IMR-90 (cell line): ENCODE measurements around the gene PPFIA1. TPM values are rescaled to one million over a fixed set of nuclear protein-coding genes. Genes with fewer than 3 reads are reported as not detected.

Experiments
- ATAC-seq: fragments of 200-7000 bp; cut with Tn5 transposase; 2 replicates; pipeline ENCODE4 v1.9.1; 2020; ENCODE audit warnings: low read depth, mild to moderate bottlenecking, moderate library complexity
- BruUV-seq: library from RNA; stranded (reverse); fragments of 400-500 nt; replicated peaks from 2 replicates; lab custom pipeline; 2021; lab: Mats Ljungman, UMichigan
- CTCF ChIA-PET: fragments of 300-600 bp; formaldehyde crosslinking; extraction: SDS; loops from one replicate; lab custom pipeline; 2021; ENCODE audit warnings: antibody characterized with exemption; lab: Yijun Ruan, JAX
- POLR2A ChIA-PET: fragments of 300-600 bp; sonication (Branson Sonifier 250); formaldehyde crosslinking; loops from one replicate; lab custom pipeline; 2022; ENCODE audit warnings: antibody characterized with exemption; ENCODE audit not compliant: unreplicated experiment; lab: Charles Lee
- DNase-seq: peaks from one replicate; pipeline ENCODE4 v3.0.0; 2013
- H2AFZ ChIP-seq: replicated peaks from 2 replicates; pipeline ENCODE3; 2013; ENCODE audit warnings: low read length, mild to moderate bottlenecking; ENCODE audit not compliant: poor library complexity
- H2AK5ac ChIP-seq: 2 replicates; pipeline ENCODE4 v1.6.1; 2013; ENCODE audit warnings: low read depth, low read length, inconsistent platforms
- H2AK9ac ChIP-seq: replicated peaks from 2 replicates; pipeline ENCODE3; 2013; ENCODE audit warnings: mild to moderate bottlenecking, low read depth, low read length, moderate library complexity; ENCODE audit not compliant: poor library complexity
- H2BK120ac ChIP-seq: 2 replicates; pipeline ENCODE4 v1.6.1; 2013; ENCODE audit warnings: low read depth, low read length, inconsistent platforms
- H2BK15ac ChIP-seq: 3 replicates; pipeline ENCODE4 v1.6.1; 2013; ENCODE audit warnings: low read depth, low read length, inconsistent platforms
- H2BK20ac ChIP-seq: 2 replicates; pipeline ENCODE4 v1.6.1; 2013; ENCODE audit warnings: low read depth, mild to moderate bottlenecking, inconsistent platforms, low read length, moderate library complexity
- H2BK5ac ChIP-seq: 2 replicates; pipeline ENCODE4 v1.6.1; 2013; ENCODE audit warnings: mild to moderate bottlenecking, low read depth, low read length, inconsistent platforms; ENCODE audit not compliant: poor library complexity, severe bottlenecking
- H3K14ac ChIP-seq: replicated peaks from 2 replicates; pipeline ENCODE4 v1.6.1; 2013; ENCODE audit warnings: low read depth, low read length, inconsistent platforms
- H3K18ac ChIP-seq: 2 replicates; pipeline ENCODE4 v1.6.1; 2013; ENCODE audit warnings: low read depth, low read length, control low read depth
- H3K23ac ChIP-seq: 2 replicates; pipeline ENCODE4 v1.6.1; 2013; ENCODE audit warnings: low read depth, low read length, inconsistent platforms
- H3K27ac ChIP-seq: 2 replicates; pipeline ENCODE4 v1.5.1; 2013; ENCODE audit warnings: mild to moderate bottlenecking, control low read depth, low read length; ENCODE audit not compliant: insufficient read depth
- H3K27me3 ChIP-seq: 2 replicates; pipeline ENCODE4 v1.6.1; 2013; ENCODE audit warnings: low read length; ENCODE audit not compliant: control insufficient read depth, insufficient read depth
- H3K36me3 ChIP-seq: 2 replicates; pipeline ENCODE4 v1.6.1; 2013; ENCODE audit warnings: low read length, mixed read lengths; ENCODE audit not compliant: control insufficient read depth, insufficient read depth
- H3K4ac ChIP-seq: 2 replicates; pipeline ENCODE4 v1.6.1; 2013; ENCODE audit warnings: low read depth, low read length, inconsistent platforms
- H3K4me1 ChIP-seq: 2 replicates; pipeline ENCODE4 v1.6.1; 2013; ENCODE audit warnings: low read length, mixed read lengths; ENCODE audit not compliant: control insufficient read depth, insufficient read depth
- H3K4me2 ChIP-seq: 2 replicates; pipeline ENCODE4 v1.6.1; 2013; ENCODE audit warnings: low read depth, mild to moderate bottlenecking, control low read depth, low read length, moderate library complexity
- H3K4me3 ChIP-seq: 2 replicates; pipeline ENCODE4 v1.5.1; 2013; ENCODE audit warnings: low read depth, mild to moderate bottlenecking, control low read depth, low read length, moderate library complexity; ENCODE audit not compliant: insufficient read depth
- H3K56ac ChIP-seq: 2 replicates; pipeline ENCODE4 v1.6.1; 2013; ENCODE audit warnings: low read length, inconsistent platforms; ENCODE audit not compliant: insufficient read depth; ENCODE audit errors: extremely low read depth
- H3K79me1 ChIP-seq, 2 experiments: 2 replicates each; pipeline ENCODE4 v1.6.1; 2013; ENCODE audit warnings: low read length in 2 of 2, inconsistent platforms in 1 of 2, low read depth in 1 of 2
- H3K9ac ChIP-seq: 2 replicates; pipeline ENCODE4 v1.6.1; 2013; ENCODE audit warnings: low read depth, low read length, control low read depth
- H3K9me1 ChIP-seq: 2 replicates; pipeline ENCODE4 v1.6.1; 2013; ENCODE audit warnings: low read length, inconsistent platforms; ENCODE audit not compliant: insufficient read depth
- H3K9me3 ChIP-seq: 2 replicates; pipeline ENCODE4 v1.6.1; 2013; ENCODE audit warnings: low read length; ENCODE audit not compliant: control insufficient read depth, insufficient read depth
- H4K20me1 ChIP-seq: 2 replicates; pipeline ENCODE4 v1.6.1; 2013; ENCODE audit warnings: low read length, inconsistent platforms; ENCODE audit not compliant: insufficient read depth
- H4K5ac ChIP-seq: 2 replicates; pipeline ENCODE4 v1.6.1; 2013; ENCODE audit warnings: mild to moderate bottlenecking, low read depth, low read length, control low read depth
- H4K8ac ChIP-seq, 2 experiments: 2 replicates each; pipeline ENCODE4 v1.6.1; 2013; ENCODE audit warnings: low read depth in 2 of 2, low read length in 2 of 2, control low read depth in 1 of 2, inconsistent platforms in 1 of 2
- H4K91ac ChIP-seq: 2 replicates; pipeline ENCODE4 v1.6.1; 2013; ENCODE audit warnings: low read depth, low read length, inconsistent platforms; ENCODE audit not compliant: insufficient read depth
- BHLHE40 ChIP-seq: fragments of 150-350 bp; IDR thresholded peaks from 2 replicates; pipeline ENCODE4 v1.6.1; 2016; ENCODE audit warnings: mild to moderate bottlenecking, low read depth, low read length
- CEBPB ChIP-seq: IDR thresholded peaks from 2 replicates; pipeline ENCODE4 v1.6.1; 2012; ENCODE audit warnings: low read depth, low read length, improper control_type of control experiment
- CHD1 ChIP-seq: IDR thresholded peaks from 2 replicates; pipeline ENCODE4 v1.6.1; 2012; ENCODE audit warnings: low read depth, low read length, improper control_type of control experiment
- CTCF ChIP-seq: conservative IDR thresholded peaks from 2 replicates; pipeline ENCODE4 v1.5.1; 2012; ENCODE audit warnings: mild to moderate bottlenecking, low read depth, low read length, improper control_type of control experiment
- ELK1 ChIP-seq: fragments of 150-350 bp; IDR thresholded peaks from 2 replicates; pipeline ENCODE4 v1.6.1; 2016; ENCODE audit warnings: low read depth, mild to moderate bottlenecking, low read length, moderate library complexity, borderline replicate concordance
- FOS ChIP-seq: fragments of 150-350 bp; IDR thresholded peaks from 2 replicates; pipeline ENCODE4 v1.6.1; 2016; ENCODE audit warnings: low read depth, low read length
- MAFK ChIP-seq: IDR thresholded peaks from 2 replicates; pipeline ENCODE4 v1.6.1; 2012; ENCODE audit warnings: low read depth, low read length, improper control_type of control experiment
- MAZ ChIP-seq: IDR thresholded peaks from 2 replicates; pipeline ENCODE4 v1.6.1; 2012; ENCODE audit warnings: low read depth, mild to moderate bottlenecking, low read length, improper control_type of control experiment, moderate library complexity, borderline replicate concordance
- MXI1 ChIP-seq: IDR thresholded peaks from 2 replicates; pipeline ENCODE4 v1.6.1; 2012; ENCODE audit warnings: low read depth, mild to moderate bottlenecking, low read length, moderate library complexity, borderline replicate concordance
- NFE2L2 ChIP-seq: fragments of 150-350 bp; IDR thresholded peaks from 2 replicates; pipeline ENCODE4 v1.6.1; 2016; ENCODE audit warnings: low read depth, mild to moderate bottlenecking, low read length
- POLR2A ChIP-seq: IDR thresholded peaks from 2 replicates; pipeline ENCODE4 v1.6.1; 2012; ENCODE audit warnings: mild to moderate bottlenecking, low read depth, low read length
- RAD21 ChIP-seq: IDR thresholded peaks from 2 replicates; pipeline ENCODE4 v1.6.1; 2012; ENCODE audit warnings: low read length, improper control_type of control experiment
- RCOR1 ChIP-seq: IDR thresholded peaks from 2 replicates; pipeline ENCODE4 v1.6.1; 2012; ENCODE audit warnings: mild to moderate bottlenecking, low read length, improper control_type of control experiment; ENCODE audit not compliant: insufficient replicate concordance
- RFX5 ChIP-seq: IDR thresholded peaks from 2 replicates; pipeline ENCODE4 v1.8.0; 2012; ENCODE audit warnings: low read depth, mild to moderate bottlenecking, low read length, moderate library complexity
- SMC3 ChIP-seq: fragments of 150-350 bp; IDR thresholded peaks from 2 replicates; pipeline ENCODE4 v1.6.1; 2016; ENCODE audit warnings: low read depth, mild to moderate bottlenecking, antibody characterized with exemption, low read length, moderate library complexity
- USF2 ChIP-seq: fragments of 150-350 bp; IDR thresholded peaks from 2 replicates; pipeline ENCODE4 v1.6.1; 2017; ENCODE audit warnings: mild to moderate bottlenecking, antibody characterized with exemption, low read length, low read depth
- WGBS, 2 experiments: methylation state at CpG; one replicate each; pipeline versions ENCODE4 v1.1.5 to v1.1.7; 2013; ENCODE audit warnings: missing lambda C conversion rate in 2 of 2; ENCODE audit not compliant: insufficient read length in 1 of 2; ENCODE audit errors: extremely low coverage in 2 of 2; 5-methylcytosine and 5-hydroxymethylcytosine counted together
- dilution Hi-C: fragments of 300-500 bp; cut with HindIII; formaldehyde crosslinking; loops from one replicate; pipeline ENCODE4 v1.14.3; 2018; ENCODE audit warnings: low sequenced_read_pairs; ENCODE audit not compliant: unreplicated experiment
- in situ Hi-C: fragments of 300-500 bp; cut with MboI; formaldehyde crosslinking; loops from 3 replicates; pipeline ENCODE4 v1.14.3; 2019; ENCODE audit warnings: low sequenced_read_pairs, inconsistent platforms, mixed read lengths
- intact Hi-C: fragments of 100-400 bp; cut with micrococcal nuclease; formaldehyde crosslinking; loops from 2 replicates; pipeline ENCODE4 v1.10.0; 2022
- polyA plus RNA-seq, 3 experiments: library from polyadenylated mRNA; depleted of rRNA; stranded (reverse); fragments of >200 nt; gene quantifications; 2 replicates each; pipeline ENCODE4 v1.2.3, GENCODE V29; 2012; ENCODE audit warnings: low replicate concordance in 1 of 3
- total RNA-seq: library from RNA; depleted of rRNA; stranded (reverse); fragments of >200 nt; gene quantifications from 2 replicates; pipeline ENCODE4 v1.2.3, GENCODE V29; 2012

Gene PPFIA1
- total and polyA plus RNA-seq, 2 of the 4 experiments (the other 2 are of a cell fraction): 25.6 to 37.2 TPM

GRCh38 chr11:70301191-70301590, 30.7 kb downstream of the PPFIA1 start:
- Histone ChIP-seq H3K9ac (no peak overlapping the region), H3K56ac (no peak overlapping the region), H3K4ac (no peak overlapping the region), H2AK5ac (no peak overlapping the region), H3K79me1 (peaks cover 33 to 79% of the 10 kb centered on the region in 2 experiments), H3K27me3 (no peaks in the 10 kb centered on the region), H3K4me1 (peaks cover 32% of the 10 kb centered on the region), H4K8ac (no peak overlapping the region), H2BK20ac (no peak overlapping the region), H3K9me1 (peaks cover 43% of the 10 kb centered on the region), H4K91ac (no peak overlapping the region), H2BK120ac (no peak overlapping the region), H3K27ac (no peak overlapping the region), H3K18ac (no peak overlapping the region), H4K20me1 (peaks cover 51% of the 10 kb centered on the region), H2BK15ac (no peak overlapping the region), H3K36me3 (peaks cover 8% of the 10 kb centered on the region), H3K14ac (no peak overlapping the region), H2AK9ac (no peak overlapping the region), H4K5ac (no peak overlapping the region), H3K23ac (no peak overlapping the region), H3K4me3 (no peak overlapping the region), H2AFZ (no peak overlapping the region), H2BK5ac (no peak overlapping the region), H3K9me3 (no peaks in the 10 kb centered on the region), H3K4me2 (no peak overlapping the region)
- no CpG with 5 or more reads among the region's 2 CpGs for WGBS, 2 experiments
- CTCF ChIA-PET: no interaction called here
- in situ Hi-C loops (no loop called here), intact Hi-C loops (no loop called here), dilution Hi-C loops (no loop called here)
- no TSS peak for BruUV-seq
- no peak for TF ChIP-seq NFE2L2
- no peak for TF ChIP-seq CEBPB
- no peak for TF ChIP-seq MAZ
- no peak for TF ChIP-seq CTCF
- TF ChIP-seq RAD21: no peak
- no peak for TF ChIP-seq USF2
- TF ChIP-seq FOS: no peak
- TF ChIP-seq SMC3: no peak
- no peak for TF ChIP-seq ELK1
- no peak for TF ChIP-seq BHLHE40
- no peak for TF ChIP-seq POLR2A
- no peak for TF ChIP-seq MXI1
- TF ChIP-seq RCOR1: no peak
- no peak for TF ChIP-seq CHD1
- TF ChIP-seq MAFK: no peak
- TF ChIP-seq RFX5: no peak
- ATAC-seq (no peak), DNase-seq (no peak)
- POLR2A ChIA-PET: no interaction called here
